ENCODE measurements around the gene RACGAP1. TPM values are rescaled to one million over a fixed set of nuclear protein-coding genes. Genes with fewer than 3 reads are reported as not detected.
A peak's percentile ranks its signal among the peaks of the same experiment; 100 is the strongest.

The RACGAP1 gene
- total and polyA plus RNA-seq, 2 of the 8 experiments (the other 6 are each of a cell fraction or from before 2014, with no cell fraction given): 18.0 to 66.3 TPM

- no peak overlapping the region for H3K18ac ChIP-seq (ENCODE audit: extremely low read depth, low read length)
- H3K9ac ChIP-seq (replicated peaks in 1 of 4; ENCODE audit: extremely low read depth in 1 of 4, low read depth in 3 of 4, low read length in 3 of 4): no peak overlapping the region
- peaks cover 0 to 2% (median 0%) of the 10 kb centered on the region in 4 experiments; a peak in 1 of 7 replicates for H3K4me1 ChIP-seq (replicated peaks in 1 of 4; ENCODE audit: control insufficient read depth in 3 of 4, insufficient read depth in 4 of 4, low read length in 3 of 4)
- no peaks in the 10 kb centered on the region for H3K9me3 ChIP-seq (ENCODE audit: insufficient read depth in 2 of 2, low read depth in 1 of 2, low read length in 1 of 2)
- H2AFZ ChIP-seq (ENCODE audit: low read length): no peak overlapping the region
- H2BK15ac ChIP-seq (ENCODE audit: low read length): no peak overlapping the region
- FAIRE-seq: no peak
- no peak overlapping the region for H2BK20ac ChIP-seq (ENCODE audit: low read length)
- ChIA-PET CTCF (ENCODE audit: partially characterized antibody) (interaction anchor here (0.6 to 6.4 kb wide), 9 partner anchors 10 to 603 kb away, joined by 3 to 37 read pairs (median 5); partner anchors contain the start of gene AQP5), POLR2A (ENCODE audit: partially characterized antibody) (interaction anchor here (0.6 kb wide), 1 partner anchor 8 kb away, joined by 3 read pairs; no protein-coding TSS in a partner anchor)
- 81% methylated on average over 3 of the region's 3 CpGs; no CpG with 5 or more reads in 1 of the 2 experiments for WGBS, 2 experiments (ENCODE audit: extremely low coverage in 1 of 2, insufficient coverage in 1 of 2, insufficient read length in 1 of 2, insufficient replicate concordance in 2 of 2, low coverage in 1 of 2, low lambda C conversion rate in 2 of 2, missing lambda C conversion rate in 1 of 2)
- no peak for DNase-seq (ENCODE audit: low read depth in 1 of 2, low spot score in 2 of 2)
- no peak overlapping the region for H4K91ac ChIP-seq (replicated peaks; ENCODE audit: insufficient read length, low read length)
- H3K27ac ChIP-seq (ENCODE audit: low read depth, low read length): no peak overlapping the region
- peaks cover 8% of the 10 kb centered on the region for H3K79me1 ChIP-seq (ENCODE audit: low read depth, low read length)
- H3K4me2 ChIP-seq (ENCODE audit: insufficient read depth in 1 of 2, low read depth in 2 of 2, low read length in 2 of 2): peak overlapping the region in 1 of 2 experiments; percentile 13; a peak in 1 of 4 replicates
- H3K79me2 ChIP-seq (ENCODE audit: control insufficient read depth in 1 of 2, insufficient read depth in 2 of 2, low read length in 2 of 2): peaks cover 0 to 65% of the 10 kb centered on the region in 2 experiments; a peak in 2 of 4 replicates
- no peak overlapping the region for H2BK12ac ChIP-seq (ENCODE audit: low read depth, low read length)
- no peak overlapping the region for H2BK120ac ChIP-seq (replicated peaks; ENCODE audit: low read depth, low read length)
- no peak overlapping the region for H3K14ac ChIP-seq (ENCODE audit: insufficient read length)
- H3K4ac ChIP-seq (replicated peaks; ENCODE audit: insufficient read length, low read depth, low read length): no peak overlapping the region
- no peaks in the 10 kb centered on the region for H3K27me3 ChIP-seq (replicated peaks in 1 of 4; ENCODE audit: control insufficient read depth in 3 of 4, extremely low read depth in 1 of 4, insufficient read depth in 3 of 4, low read length in 3 of 4)
- peaks cover 1 to 2% of the 10 kb centered on the region in 2 experiments for H4K20me1 ChIP-seq (replicated peaks in 1 of 2; ENCODE audit: control insufficient read depth in 1 of 2, insufficient read depth in 2 of 2, low read length in 2 of 2)
- H2AK5ac ChIP-seq (ENCODE audit: low read depth, low read length): no peak overlapping the region
- H3K56ac ChIP-seq (replicated peaks; ENCODE audit: insufficient read length, low read depth, low read length): no peak overlapping the region
- H2BK5ac ChIP-seq (ENCODE audit: low read depth, low read length): no peak overlapping the region
- H4K8ac ChIP-seq (ENCODE audit: extremely low read depth, insufficient read depth, low read length): no peak overlapping the region
- no peak overlapping the region for H3K23ac ChIP-seq (ENCODE audit: insufficient read length)
- H4K5ac ChIP-seq (ENCODE audit: insufficient read length, low read depth, low read length): no peak overlapping the region
- H3K36me3 ChIP-seq (ENCODE audit: control insufficient read depth in 2 of 4, insufficient read depth in 4 of 4, low read length in 3 of 4): peaks cover 0 to 12% (median 2%) of the 10 kb centered on the region in 4 experiments; a peak in 2 of 8 replicates
- H3K23me2 ChIP-seq (ENCODE audit: low read depth, low read length): peaks cover 2% of the 10 kb centered on the region
- no peak overlapping the region for H3K4me3 ChIP-seq (ENCODE audit: extremely low read depth in 1 of 4, insufficient read depth in 2 of 4, low read depth in 3 of 4, low read length in 4 of 4)
- TF ChIP-seq CBX8 (IDR thresholded peaks at IDR 0.05; ENCODE audit: borderline replicate concordance, low read depth, low read length): no peak
- TF ChIP-seq GABPA (IDR thresholded peaks at IDR 0.05; ENCODE audit: borderline replicate concordance, insufficient read depth, low read length): no peak
- TF ChIP-seq TAF1 (IDR thresholded peaks at IDR 0.05; ENCODE audit: low read depth, low read length): no peak
- TF ChIP-seq ATF2 (IDR thresholded peaks at IDR 0.05; ENCODE audit: low read length): no peak
- no peak for TF ChIP-seq CREB1 (IDR thresholded peaks at IDR 0.05)
- TF ChIP-seq E2F6 (IDR thresholded peaks at IDR 0.05): no peak
- no peak for TF ChIP-seq SP1 (IDR thresholded peaks at IDR 0.05; ENCODE audit: low read depth, low read length)
- TF ChIP-seq HDAC6 (IDR thresholded peaks at IDR 0.05; ENCODE audit: low read depth, low read length): no peak
- TF ChIP-seq SP4 (IDR thresholded peaks at IDR 0.05; ENCODE audit: low read length): no peak
- TF ChIP-seq POLR2A (IDR thresholded peaks at IDR 0.05; ENCODE audit: control extremely low read depth in 1 of 2, low read depth in 2 of 2, low read length in 2 of 2): no peak
- no peak for TF ChIP-seq ASH2L (IDR thresholded peaks at IDR 0.05; ENCODE audit: low read length)
- TF ChIP-seq JUND (IDR thresholded peaks at IDR 0.05; ENCODE audit: low read length): no peak
- TF ChIP-seq ZNF274 (IDR thresholded peaks at IDR 0.05; ENCODE audit: borderline replicate concordance, extremely low read depth, low read length): no peak
These were observed 7.1 kb downstream of the RACGAP1 start for GRCh38 chr12:50018154-50018553.
